ENCODE measurements around the gene PXN.
"Not testable (repeated sequence)": the region's sequence is repeated elsewhere in the genome, so short reads cannot be mapped to it uniquely, and the experiment has no call there.

The PXN gene

DNA sequence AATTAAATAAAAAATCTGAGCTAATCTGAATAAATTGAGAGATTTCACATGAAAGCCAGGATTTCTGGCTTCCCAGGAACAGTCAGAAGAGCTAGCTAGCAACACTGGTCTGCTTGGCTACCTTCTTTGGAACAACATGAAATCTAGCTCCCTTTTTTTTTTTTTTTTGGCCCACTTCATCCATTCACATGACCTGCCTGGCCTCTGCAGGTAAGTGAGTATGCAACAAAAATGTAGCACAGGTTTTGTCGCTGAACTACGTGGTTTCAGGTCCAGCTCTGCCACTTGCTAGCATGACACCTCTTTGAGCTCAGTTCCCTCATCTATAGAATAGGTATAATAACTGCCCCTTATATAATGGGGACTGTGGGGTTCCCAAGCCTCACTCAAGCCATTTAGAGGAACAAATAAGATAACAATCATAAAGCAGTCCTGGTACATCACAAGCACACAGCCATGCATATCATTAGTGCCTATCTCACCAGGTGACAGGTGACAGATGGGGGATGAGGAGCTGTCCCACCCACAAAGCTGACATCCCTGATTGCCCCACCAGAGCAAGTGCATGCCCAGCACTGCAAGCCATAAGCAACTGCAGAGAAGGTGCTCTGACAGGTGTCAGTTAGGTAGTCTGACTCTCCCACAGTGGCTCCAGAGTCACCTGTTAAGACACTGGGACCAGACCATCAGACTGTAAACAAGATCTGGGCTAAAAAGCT lies 25.6 kb downstream of the PXN start:
- no peak for DNase-seq

DNA sequence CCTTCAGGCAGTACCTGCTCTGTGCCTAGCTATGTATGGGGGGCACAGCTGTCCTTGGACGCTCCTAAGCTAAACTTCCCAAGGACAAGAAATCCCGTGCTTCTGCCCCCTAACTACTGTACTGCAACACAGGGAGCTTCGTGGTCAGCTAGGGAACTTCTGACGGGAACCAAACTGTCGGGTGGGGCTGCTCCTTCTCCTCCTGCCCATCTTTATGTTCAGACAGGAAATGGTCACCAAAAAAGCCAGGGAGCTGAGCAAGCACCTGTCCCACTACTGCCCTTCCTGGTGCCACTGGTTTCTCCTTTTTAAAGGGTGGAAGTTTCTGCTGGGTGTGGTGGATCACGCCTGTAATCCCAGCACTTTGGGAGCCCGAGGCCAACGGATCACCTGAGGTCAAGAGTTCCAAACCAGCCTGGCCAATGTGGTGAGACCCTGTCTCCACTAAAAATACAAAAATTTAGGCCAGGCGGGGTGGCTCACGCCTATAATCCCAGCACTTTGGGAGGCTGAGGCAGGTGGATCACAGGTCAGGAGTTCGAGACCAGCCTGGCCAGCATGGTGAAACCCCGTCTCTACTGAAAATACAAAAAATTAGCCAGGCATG lies 26.6 kb downstream of the PXN start:
- no peak for DNase-seq

DNA sequence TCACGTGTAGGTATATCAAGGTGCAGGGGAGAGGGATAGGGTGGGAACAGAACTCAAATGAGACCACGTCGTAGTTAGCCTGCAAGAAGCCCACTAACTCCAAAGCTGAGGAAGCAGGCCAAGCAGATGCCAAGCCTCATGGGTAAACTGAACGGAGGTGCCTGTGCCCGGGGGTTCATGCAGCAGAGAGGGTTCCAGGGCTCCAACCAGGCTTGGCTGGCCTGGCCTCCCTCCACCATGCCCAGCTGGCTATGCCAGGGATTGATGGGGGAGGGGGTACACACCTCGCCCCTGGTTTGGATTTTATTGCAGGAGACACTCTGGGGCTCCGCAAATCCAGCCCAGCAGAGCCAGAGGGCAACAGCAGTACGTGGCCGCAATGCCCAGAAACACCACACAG lies 27.3 kb downstream of the PXN start:
- no peak for DNase-seq

DNA sequence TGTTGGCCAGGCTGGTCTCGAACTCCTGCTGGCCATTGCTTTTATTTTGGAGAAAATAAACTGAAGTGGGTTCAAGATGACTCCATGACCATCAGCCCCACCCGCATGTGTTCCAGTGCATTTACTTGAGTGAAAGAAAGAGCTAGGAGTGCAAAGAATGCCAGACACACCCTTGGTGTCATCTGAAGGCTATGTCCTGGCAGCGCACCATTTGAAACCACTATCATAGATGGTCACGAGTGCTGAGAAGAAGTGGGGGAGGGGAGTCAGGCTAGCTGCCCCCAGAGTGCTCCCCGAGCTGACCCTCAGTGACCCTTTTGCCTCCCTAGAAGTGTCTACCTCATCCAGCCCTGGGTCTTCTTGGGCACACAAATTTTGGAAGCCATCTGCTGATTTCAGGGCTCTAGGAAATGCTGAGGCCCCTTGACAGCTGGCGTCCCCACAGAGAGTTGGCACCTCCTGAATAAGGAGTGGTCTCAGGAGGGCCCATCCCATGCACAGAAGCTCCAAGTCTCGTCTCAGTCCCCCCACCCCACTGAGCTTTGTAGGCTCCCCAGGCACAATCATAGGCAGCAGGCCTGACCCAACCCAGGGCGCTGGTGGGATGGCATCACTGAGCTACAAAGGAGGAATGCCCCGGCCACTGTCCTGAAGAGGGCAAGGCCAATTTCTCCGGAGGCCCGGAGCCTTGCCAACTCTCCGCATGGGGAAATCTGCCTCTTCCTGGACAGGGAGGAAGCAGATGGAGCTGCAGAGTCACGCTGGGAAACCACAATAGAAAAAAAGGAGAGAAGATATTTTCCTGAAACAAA lies 28.0 kb downstream of the PXN start:
- DNase-seq: no peak

DNA sequence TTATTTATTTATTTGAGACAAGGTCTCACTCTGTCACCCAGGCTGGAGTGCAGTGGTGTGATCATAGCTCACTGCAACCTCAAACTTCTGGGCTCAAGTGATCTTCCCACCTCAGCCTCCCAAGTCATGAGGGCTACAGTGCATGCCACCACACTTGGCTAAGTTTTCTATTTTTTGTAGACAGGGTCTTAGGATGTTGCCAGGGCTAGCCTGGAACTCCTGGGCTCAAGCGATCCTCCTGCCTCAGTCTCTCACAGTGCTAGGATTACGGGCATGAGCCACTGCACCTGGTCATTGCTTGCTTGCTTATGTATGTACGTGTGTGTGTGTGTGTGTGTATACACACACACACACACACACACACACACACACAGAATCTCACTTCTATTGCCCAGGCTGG lies 28.7 kb downstream of the PXN start:
- DNase-seq: not testable (repeated sequence)

DNA sequence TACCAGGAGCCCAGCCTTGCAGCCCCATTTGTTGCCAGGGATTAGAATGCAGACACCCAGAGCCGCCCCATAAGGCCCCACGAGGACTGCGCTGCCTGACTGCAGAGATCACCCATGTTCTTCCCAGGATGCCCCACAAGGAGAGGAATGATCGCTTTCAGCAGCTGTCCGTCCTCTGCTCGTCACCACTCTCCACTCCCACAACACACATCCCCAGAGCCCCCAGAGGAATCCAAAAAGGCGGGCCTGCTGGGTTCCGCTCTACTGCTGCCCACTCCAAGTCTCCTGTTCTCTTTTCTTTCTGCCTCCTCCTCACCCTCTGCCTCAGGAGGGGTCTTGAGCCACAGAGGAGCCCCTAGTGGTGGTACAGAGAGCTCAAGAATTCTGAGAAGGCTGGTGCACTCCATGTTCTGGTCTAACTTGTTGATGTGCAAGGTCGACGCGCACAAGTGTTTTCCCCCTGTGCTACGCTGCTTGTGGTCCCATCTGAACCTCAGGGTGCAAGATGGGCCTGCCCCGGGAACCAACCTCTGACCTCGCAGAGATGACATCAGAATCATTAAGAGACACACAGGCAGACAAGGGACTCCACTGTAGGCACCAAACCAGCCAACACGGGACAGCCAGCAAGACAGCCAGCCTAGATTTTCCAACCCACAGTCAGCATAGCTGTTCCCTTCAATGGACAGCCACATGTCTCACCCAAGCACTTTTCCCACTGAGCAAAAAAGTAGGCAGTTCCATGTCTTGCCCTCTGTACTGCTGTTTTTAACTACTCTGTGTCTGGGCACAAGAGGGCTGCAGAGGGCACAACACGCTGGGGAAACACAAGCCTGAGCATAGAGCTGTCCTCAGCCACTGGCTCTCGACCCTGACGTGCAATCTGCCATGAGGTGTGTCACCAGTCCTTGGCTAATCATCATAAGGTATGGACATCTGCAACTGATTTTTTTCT lies 29.9 kb downstream of the PXN start:
- DNase-seq: no peak

DNA sequence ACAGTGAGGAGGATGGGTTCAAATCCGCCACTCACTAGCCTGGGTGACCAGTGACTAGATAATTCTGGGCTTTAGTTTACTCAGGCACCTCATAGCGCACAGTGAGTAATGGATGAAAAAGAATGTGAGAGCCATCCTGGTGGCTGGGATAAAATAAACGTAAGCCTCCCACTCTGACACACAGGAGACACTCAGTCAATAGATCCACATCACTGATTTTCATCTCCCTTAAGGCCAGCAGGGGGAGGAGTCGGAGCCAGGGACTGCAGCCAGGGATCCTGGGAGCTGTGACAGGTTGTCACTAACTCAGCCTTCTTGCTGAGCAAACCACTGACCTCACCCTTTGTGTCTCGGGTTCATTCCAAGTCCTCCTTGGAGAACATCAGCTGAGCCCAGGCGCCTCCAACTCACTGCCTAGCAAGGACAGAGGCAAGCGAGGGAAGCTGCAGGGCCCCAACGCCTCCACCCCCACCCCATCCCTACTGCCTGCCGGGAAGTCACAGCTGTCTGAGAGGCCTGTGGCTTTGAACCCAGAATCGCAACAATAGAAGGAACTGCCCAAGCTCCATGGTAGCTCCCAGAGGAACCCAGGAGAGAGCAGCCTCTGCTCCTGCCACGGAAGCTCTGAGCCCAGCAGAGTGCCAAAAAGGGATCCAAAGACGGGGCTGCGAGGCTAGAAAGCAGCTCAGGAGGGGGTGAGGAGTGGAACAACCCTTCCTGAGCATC lies 30.7 kb downstream of the PXN start:
- peak; percentile 14 for DNase-seq

DNA sequence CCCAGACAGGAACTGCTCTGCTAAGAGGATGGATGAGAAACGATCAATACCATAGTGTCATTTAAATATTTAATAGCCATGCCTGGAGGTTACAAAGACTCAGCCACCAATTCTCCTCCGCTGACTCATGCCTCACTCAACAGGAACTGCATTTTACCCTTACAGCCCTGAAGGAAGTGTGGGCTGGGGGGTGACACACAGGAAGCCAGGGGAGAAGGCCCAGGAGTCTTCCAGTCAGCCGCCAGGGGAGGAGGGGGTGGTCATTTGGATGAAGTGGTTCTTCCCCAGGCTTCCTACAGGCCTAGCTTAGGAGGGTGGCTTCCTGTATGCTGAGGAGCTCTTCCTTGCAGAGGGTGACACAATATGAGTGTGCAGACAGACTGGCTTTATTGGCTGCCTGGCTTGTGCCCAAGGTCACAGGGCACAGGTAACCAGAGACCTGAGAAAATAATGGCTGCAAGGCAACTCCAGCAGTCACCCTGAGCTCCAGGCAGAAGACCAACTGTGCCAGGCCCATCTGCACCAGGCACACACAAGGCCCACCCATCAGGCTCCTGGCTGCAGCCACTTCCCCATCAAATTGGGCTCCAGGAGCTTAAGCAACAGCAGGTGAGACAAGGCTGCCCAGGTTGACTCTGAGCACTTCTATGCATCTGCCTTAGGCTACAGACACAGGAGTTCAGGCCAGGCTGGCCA lies 34.1 kb downstream of the PXN start:
- DNase-seq: peak; percentile 28

DNA sequence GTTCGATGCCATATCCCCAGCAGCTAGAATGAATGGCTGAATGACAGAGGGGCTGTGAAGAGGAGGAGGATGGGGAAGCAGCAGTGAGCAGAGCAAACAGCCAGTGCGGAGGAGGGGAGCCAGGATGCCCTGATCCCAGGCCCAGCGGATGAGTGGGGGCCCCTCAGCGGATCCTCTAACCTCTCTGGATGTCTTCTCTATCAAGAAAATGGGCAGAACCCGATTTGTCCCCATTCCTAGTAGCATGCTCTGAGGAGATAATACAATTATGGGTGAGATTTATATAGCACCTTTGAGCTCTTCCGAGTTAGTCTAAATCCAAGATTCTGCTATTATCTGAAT lies 34.6 kb downstream of the PXN start:
- DNase-seq: no peak

DNA sequence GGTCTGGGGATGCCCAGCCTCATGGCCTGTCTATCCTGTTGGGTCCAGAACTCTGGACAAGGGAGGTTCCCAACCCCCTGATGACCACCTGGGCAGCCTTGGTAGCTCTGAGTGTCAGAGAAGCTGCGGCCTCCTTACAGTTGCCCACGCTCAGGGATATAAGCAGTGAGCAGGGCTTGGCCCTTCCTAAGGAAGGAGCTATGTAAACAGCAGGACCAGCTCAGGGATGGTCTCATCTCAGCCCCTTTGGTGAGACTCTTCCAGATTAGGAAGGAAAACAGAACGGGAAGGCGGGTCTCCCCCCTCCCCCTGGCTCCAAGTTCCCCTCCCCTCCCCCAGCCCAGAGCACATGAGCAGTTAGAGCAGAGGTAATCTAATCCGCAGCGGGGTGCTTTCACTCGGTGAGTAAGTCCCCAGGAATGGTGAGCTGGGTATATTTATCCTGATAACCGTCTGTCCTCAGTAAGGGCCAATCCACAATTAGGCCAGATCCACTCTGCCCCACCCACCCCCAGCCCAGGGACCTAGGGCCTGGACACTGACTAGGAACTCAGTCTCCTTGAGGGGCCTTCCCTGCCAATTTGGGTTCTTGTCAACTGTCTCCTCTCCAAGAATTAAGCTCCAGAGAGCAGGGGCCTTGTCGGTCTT lies 35.1 kb downstream of the PXN start:
- peak; percentile 93 for DNase-seq

DNA sequence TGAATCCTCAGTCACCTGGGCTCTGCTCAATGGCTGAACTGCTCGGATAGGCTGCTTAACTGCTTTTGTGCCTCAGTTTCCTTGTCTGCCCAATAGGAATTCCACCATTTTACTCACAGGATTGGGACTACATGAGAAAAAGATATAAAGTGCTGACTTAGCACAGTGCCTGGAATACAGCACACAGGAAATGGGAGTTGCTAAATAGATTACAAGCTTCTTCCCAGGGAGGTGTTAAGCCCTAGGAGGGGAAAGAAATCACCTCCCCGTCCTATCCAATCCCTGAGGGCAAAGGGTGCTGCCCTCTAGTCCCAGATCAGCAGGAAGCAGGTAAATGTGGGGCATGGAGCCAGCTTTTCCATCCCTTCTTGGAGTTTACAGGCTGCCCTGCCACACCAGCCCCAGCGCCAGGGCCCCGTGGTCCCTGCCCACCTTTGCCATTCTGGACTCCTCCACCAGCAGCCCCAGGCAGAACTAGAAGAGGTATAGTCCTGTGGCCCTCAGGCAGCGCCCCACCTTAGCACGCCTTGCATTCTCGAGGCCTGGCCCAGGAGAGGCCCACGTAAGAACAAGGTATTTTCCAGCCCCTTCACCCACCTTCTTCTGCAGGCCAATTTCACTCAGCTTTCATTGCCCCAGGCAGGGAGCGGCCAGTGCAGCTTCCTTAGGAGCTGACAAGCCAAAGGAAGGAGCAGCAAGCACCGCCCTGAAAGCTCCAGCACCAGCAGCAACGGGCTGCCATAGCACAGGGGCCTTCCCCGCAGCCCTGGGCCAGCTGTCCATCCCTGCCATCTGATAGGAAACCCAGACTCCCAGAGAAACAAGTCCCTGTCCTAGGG lies 35.8 kb downstream of the PXN start:
- no peak for DNase-seq

DNA sequence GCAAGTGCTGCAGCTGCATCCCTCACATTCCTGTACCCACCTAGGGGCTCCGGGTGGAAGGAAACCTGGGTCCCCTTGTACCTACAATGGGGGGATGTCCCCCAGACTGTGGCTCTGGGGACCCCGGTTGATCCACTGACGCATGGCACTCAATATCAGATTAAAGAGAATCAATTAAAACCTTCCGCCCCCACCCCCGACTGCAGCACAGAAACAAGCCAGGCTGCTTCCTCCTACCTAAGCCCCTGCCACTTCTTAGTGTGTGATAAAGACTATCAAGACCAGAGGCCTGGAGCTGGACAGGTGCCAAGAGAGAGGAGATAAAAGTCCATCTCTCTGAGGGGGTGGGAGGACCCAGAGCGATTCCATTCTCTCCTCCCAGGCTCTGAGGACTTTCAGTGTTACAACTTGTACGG lies 36.5 kb downstream of the PXN start:
- peak; percentile 86 for DNase-seq

DNA sequence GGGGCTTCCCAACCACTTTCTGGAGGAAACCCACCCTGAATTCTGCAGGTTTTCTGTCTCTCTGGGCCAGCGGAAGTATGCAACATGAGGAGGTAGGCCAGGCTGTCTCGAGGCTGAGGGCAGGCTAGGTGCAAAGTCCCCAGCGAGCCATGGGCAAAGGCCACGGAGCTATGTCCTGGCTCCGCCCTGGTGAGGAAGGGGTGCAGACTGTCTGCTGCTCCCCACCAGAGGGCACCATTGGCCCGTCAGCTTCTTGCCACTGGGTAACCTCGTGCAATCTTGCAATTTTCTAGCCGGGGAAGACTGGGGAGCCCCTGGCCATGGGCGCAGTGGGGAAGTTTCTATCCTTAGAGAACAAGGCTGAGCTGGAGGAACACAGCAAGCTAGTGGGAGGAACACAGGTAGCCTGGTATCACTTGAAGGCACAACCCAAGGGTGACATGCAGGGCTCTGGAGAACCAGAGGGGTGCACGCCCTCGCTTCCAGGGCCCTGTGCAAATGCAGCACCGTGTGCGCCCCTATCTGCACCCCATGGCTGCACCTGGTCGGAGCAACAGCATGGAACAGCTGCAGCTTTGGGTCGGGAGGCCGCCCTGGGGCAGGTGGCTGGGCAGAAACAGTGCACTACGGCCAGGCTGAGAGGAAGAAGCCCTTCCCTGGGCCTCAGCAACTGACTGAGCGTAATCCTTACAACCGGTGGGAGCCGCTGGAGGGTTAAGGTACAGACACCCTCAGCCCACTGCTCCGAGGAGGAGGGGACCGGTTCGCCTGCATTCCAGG lies 37.0 kb downstream of the PXN start:
- DNase-seq: peak; percentile 71

DNA sequence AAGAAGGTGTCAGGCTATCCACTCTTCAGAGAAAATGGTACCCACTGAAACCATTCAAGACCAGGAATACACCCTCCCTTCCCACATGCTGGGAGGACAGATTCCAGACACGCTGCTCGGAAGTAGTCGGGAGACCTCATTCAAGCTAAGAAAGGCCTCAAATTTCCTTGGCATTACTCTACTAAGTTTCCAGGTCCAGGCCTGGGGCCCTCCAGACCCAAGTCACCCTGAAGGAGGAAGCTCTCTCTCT lies 37.6 kb downstream of the PXN start:
- DNase-seq: no peak

DNA sequence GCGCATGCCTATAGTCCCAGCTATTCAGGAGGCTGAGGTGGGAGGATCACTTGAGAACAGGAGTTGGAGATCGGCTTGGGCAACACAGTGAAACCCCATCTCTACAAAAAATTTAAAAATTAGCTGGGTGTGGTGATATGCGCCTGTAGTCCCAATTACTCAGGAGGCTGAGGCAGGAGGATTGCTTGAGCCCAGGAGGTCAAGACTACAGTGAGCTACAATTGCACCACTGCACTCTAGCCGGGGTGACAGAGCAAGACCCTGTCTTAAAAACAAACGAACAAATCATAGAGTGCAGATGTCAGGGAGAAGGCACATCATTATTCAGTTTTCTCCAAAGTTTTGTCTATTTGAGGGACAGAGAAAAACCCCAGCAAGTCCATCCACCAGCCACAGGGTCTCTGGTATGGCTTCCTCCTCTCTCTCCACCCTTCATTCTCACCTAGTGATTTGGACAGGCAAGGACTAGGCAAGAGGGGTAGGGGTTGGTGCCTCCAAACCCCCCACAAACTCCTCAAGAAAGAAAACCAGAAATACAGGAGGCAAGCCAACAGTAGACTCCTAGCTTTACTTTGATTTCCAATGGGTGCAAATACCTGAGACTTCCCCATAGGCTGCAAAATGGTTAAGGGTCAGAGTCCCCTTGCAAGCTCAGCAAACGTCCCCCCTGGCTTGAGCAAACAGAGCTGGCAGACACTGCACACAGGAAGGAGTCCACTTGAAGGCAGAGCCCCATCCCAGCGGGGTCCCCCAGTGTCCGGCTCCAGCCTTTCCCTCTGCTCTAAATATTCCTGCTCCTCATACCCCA lies 38.1 kb downstream of the PXN start:
- no peak for DNase-seq

DNA sequence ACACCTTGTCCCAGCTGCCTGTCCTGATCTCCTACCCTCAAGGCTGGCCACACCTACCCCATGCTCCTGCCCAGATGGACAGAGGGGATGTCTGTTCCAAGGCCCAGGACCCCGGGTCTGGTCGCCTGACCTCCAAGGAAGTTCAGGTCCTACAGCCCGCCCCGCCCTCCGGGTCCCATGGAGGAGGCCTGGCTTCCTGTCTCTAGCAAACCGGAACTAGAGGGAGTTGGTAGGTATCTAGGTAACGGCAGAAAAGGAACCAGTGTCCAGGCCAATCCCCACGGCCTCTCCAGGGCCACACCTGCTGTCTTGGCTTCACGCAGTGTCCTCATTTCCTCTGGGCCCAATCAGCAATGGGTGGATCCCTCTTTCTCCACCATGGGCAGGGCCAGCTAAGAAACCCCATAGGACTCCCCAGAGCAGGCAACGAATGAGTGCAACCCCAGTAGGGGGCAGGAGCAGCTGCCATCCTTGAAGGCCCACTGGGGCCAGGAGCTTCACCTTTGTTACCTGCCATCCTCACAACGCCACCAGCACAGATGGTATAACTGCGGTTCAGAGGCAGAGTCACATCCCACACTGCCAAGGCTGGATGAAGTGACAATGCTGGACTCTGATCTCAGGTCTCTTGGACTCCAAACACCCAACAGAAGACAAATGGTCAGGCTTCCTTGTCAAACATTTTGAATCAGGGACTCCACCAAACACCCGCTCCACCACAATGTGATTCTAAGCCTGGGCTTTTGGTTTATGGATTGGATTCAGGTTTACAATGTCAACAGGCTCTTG lies 39.5 kb downstream of the PXN start:
- no peak for DNase-seq

DNA sequence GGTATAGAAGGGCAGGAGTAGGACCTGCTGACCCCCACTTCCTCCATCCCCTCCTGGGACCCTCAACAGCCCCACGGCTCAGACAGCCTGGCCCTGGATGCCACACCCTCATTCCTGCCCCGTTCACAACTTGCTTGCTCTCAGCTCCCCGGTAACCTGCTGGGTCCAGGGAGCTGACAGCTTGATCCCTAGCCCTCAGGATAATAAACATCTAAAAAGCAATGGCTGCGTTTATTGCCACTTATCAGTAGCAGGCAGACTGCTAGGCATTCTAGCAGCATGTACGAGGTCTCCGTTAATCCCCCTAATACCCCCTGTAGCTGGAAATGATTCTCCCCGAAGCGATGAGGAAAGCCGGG lies 40.4 kb downstream of the PXN start:
- peak; percentile 20 for DNase-seq

Data from NCI-H2227 treated with DMSO at 0.1 percent for 48 hours (cell line).